ENCODE results near the gene USP32. TPM values are rescaled to one million over a fixed set of nuclear protein-coding genes. Genes with fewer than 3 reads are reported as not detected.

USP32 gene
- total RNA-seq, 1 experiment from 2014 or later = 31.0 TPM

DNA sequence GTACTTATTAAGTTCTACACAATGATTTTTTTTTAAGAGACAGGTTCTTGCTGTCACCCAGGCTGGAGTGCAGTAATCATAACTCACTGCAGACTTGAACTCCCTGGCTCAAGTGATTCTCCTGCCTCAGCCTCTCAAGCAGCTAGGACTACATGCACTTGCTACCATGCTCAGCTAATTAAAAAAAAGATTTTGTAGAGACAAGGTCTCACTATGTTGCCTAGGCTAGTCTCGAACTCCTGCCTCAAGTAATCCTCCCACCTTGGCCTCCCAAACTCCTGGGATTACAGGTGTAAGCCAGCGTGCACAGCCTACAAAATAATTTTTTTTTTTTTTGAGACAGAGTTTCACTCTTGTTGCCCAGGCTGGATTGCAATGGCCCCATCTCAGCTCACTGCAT is 22.2 kb downstream of the USP32 start:
- no peaks in the 10 kb centered on the region for H3K4me1 ChIP-seq
- DNase-seq = no peak
- H3K4me3 ChIP-seq = no peak overlapping the region
- H3K27me3 ChIP-seq = no peaks in the 10 kb centered on the region
- H3K9me3 ChIP-seq (replicated peaks) = no peaks in the 10 kb centered on the region
- H3K27ac ChIP-seq = no peak overlapping the region
- H3K36me3 ChIP-seq = peaks cover 3% of the 10 kb centered on the region

DNA sequence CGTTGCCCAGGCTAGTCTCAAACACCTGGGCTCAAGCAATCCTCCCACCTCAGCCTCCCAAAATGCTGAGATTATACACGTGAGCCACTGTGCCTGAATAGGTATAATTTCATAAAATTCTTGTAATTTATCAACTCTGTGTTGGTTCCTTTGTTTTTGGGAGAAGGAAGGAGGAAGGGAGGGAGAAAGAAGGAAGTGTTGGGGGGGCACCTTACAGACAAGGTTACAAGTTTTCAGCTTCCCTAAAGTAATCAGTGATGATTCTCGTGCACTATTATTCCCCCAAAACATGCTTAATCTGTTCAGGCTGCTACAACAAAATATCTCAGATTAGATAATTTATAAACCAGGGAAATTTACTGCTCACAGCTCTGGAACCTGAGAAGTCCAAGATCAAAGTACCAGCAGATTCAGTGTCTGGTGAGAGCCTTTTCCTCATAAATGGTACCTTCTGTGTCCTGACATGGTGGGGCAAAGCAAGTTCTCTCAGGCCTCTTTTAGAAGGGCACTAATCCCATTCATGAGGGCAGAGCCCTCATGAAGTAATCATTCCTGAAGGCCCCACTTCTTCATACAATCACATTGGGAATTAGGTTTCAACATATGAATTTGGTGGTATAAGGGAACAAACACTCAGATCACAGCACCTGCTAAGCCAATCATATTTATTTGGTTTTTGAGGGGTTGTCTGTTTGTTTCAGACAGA is 28.1 kb downstream of the USP32 start:
- DNase-seq = no peak
- H3K36me3 ChIP-seq = 0 out of 2 replicates have a peak, but pooled peaks cover 3% of the 10 kb centered on the region
- H3K4me3 ChIP-seq = no peak overlapping the region
- no peak overlapping the region for H3K27ac ChIP-seq
- H3K9me3 ChIP-seq (replicated peaks) = no peaks in the 10 kb centered on the region
- no peaks in the 10 kb centered on the region for H3K4me1 ChIP-seq
- no peaks in the 10 kb centered on the region for H3K27me3 ChIP-seq

DNA sequence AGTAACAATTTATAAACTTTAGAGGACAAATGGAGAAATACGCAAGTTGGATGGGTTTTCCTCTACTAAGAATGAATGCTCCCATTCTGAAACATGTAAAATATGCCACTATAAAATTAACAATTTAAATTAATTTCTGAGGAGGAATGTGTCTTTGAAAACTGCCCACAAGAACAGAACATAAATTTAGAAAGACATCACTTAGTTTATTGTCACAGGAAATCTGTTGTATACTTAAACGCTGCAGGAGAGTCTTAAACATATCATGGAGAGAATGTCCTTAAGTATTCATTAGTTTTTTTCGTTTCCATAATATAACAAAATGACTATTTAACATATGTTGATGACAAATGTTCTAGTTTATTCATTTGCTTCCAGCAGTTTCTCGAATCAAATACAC is 29.6 kb downstream of the USP32 start:
- Histone ChIP-seq H3K4me1 (no peaks in the 10 kb centered on the region), H3K27ac (no peak overlapping the region), H3K9me3 (replicated peaks) (no peaks in the 10 kb centered on the region), H3K4me3 (no peak overlapping the region), H3K27me3 (no peaks in the 10 kb centered on the region), H3K36me3 (0 out of 2 replicates have a peak, but pooled peaks cover 5% of the 10 kb centered on the region)
- DNase-seq = no peak

- H3K27ac ChIP-seq = no peak overlapping the region
- H3K36me3 ChIP-seq = 0 out of 2 replicates have a peak, but pooled peaks cover 5% of the 10 kb centered on the region
- DNase-seq = no peak
- H3K4me3 ChIP-seq = no peak overlapping the region
- no peaks in the 10 kb centered on the region for H3K27me3 ChIP-seq
- H3K4me1 ChIP-seq = no peaks in the 10 kb centered on the region
- H3K9me3 ChIP-seq (replicated peaks) = no peaks in the 10 kb centered on the region
Observed at GRCh38 chr17:60361889-60362288, 30.0 kb downstream of the USP32 start.

GRCh38 chr17:60359415-60359814 is 32.5 kb downstream of the USP32 start:
- DNase-seq = no peak
- Histone ChIP-seq H3K9me3 (replicated peaks) (no peaks in the 10 kb centered on the region), H3K4me1 (no peaks in the 10 kb centered on the region), H3K36me3 (0 out of 2 replicates have a peak, but pooled peaks cover 5% of the 10 kb centered on the region), H3K27ac (no peak overlapping the region), H3K27me3 (no peaks in the 10 kb centered on the region), H3K4me3 (no peak overlapping the region)

DNA sequence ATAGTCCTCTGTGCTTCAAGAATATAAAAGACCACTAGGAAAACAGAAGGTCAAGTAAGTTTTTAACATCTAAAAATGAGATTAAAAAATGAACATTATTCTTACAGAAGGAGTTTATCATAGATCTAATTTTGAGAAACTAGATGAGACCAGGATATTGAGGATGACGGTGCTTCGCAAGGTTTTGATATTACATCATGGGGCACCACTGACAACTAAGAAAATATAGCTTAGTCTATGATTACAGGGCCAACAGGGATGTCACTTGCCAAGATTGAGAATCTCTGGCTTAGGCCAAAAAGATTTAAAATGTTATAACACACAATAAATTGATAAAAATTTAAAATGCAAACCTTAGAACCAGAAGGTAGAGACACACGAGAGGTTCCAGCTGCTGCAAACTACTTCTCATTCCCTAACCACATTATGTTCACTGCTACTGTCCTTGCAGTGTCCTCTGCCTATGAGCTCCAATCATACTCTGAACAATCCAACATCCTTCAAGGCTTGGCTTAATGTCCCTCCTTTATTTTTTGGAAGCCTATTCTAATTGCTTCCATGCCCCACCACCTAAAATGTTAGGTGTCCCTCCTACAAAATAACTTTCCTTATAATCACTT is 33.2 kb downstream of the USP32 start:
- Histone ChIP-seq H3K27me3 (no peaks in the 10 kb centered on the region), H3K27ac (no peak overlapping the region), H3K36me3 (0 out of 2 replicates have a peak, but pooled peaks cover 5% of the 10 kb centered on the region), H3K4me3 (no peak overlapping the region), H3K4me1 (no peaks in the 10 kb centered on the region), H3K9me3 (replicated peaks) (no peaks in the 10 kb centered on the region)
- no peak for DNase-seq

DNA sequence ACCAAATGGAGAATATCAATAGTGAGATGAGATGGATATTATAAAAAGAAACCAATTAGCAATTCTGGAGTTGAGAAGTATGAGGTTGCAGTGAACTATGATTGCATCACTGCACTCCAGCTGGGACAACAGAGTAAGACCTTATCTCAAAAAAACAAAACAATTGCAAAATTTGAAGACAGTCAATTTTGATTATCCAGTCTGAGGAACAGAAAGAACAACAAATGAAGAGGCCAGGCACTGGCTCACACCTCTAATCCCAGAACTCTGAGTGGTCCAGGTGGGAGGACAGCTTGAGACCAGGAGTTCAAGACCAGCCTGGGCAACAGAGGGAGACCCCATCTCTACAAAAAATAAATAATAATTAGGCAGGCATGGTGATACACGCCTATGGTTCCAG is 35.0 kb downstream of the USP32 start:
- H3K36me3 ChIP-seq = 0 out of 2 replicates have a peak, but pooled peaks cover 5% of the 10 kb centered on the region
- H3K27ac ChIP-seq = no peak overlapping the region
- no peak overlapping the region for H3K4me3 ChIP-seq
- no peaks in the 10 kb centered on the region for H3K4me1 ChIP-seq
- DNase-seq = no peak
- no peaks in the 10 kb centered on the region for H3K27me3 ChIP-seq
- H3K9me3 ChIP-seq (replicated peaks) = no peaks in the 10 kb centered on the region

GRCh38 chr17:60355663-60356594 is 36.0 kb downstream of the USP32 start:
- Histone ChIP-seq H3K9me3 (replicated peaks) (no peaks in the 10 kb centered on the region), H3K4me3 (no peak overlapping the region)

DNA sequence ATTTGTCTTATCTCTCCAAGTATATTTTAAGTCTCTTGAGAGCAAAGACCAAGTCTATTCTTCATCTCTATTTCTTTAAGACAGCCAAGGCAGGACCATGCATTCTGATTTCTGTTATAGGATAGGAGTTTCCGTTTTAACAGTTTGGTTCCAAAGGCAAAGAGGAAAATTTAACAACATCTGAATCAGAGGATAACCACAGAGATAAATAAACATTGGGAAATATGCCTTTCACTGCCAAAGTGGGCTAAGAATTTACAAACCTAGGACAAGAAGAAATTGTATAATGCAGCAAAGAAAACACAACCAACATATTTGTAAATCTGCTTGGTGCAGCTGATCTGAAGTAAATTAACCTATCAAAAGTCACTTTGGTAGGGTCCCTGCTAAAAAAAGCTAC is 37.7 kb downstream of the USP32 start:
- no peaks in the 10 kb centered on the region for H3K27me3 ChIP-seq
- no peak overlapping the region for H3K27ac ChIP-seq
- H3K9me3 ChIP-seq (replicated peaks) = no peaks in the 10 kb centered on the region
- no peaks in the 10 kb centered on the region for H3K4me1 ChIP-seq
- no peak overlapping the region for H3K4me3 ChIP-seq
- 0 out of 2 replicates have a peak, but pooled peaks cover 5% of the 10 kb centered on the region for H3K36me3 ChIP-seq
- DNase-seq = no peak

More at GRCh38 chr17:60355663-60356594, 36.0 kb downstream of the USP32 start:
- Histone ChIP-seq H3K27ac (no peak overlapping the region), H3K27me3 (no peaks in the 10 kb centered on the region), H3K4me1 (no peaks in the 10 kb centered on the region), H3K36me3 (0 out of 2 replicates have a peak, but pooled peaks cover 5% of the 10 kb centered on the region)
- DNase-seq = no peak

DNA sequence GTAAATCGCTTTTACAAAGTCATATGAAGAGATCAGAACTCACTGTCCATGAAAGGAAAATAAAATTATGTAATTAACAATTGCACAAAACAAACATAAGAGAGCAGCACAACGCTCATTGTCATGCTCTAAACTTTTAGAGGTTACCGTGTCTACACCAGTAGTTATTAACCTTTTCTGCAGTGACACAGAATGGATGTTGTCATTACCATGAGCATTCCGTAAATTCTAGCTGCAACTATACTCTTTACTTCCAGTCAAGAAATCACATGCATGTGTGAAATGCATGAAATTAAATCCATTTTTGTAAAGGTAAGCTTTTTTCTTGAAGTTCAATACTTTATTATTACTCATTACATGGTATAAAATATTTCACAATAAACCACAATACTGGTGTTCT is 38.2 kb downstream of the USP32 start:
- H3K4me1 ChIP-seq = no peaks in the 10 kb centered on the region
- no peak overlapping the region for H3K4me3 ChIP-seq
- 0 out of 2 replicates have a peak, but pooled peaks cover 2% of the 10 kb centered on the region for H3K36me3 ChIP-seq
- no peaks in the 10 kb centered on the region for H3K27me3 ChIP-seq
- DNase-seq = no peak
- H3K9me3 ChIP-seq (replicated peaks) = no peaks in the 10 kb centered on the region
- no peak overlapping the region for H3K27ac ChIP-seq

GRCh38 chr17:60352569-60352968 is 39.4 kb downstream of the USP32 start:
- Histone ChIP-seq H3K27me3 (no peaks in the 10 kb centered on the region), H3K4me3 (no peak overlapping the region)
- no peak for DNase-seq

GRCh38 chr17:60352071-60352470 is 39.9 kb downstream of the USP32 start:
- no peaks in the 10 kb centered on the region for H3K36me3 ChIP-seq
- H3K27ac ChIP-seq = no peak overlapping the region
- H3K9me3 ChIP-seq (replicated peaks) = no peaks in the 10 kb centered on the region
- no peaks in the 10 kb centered on the region for H3K4me1 ChIP-seq
- no peak for DNase-seq
- no peak overlapping the region for H3K4me3 ChIP-seq
- no peaks in the 10 kb centered on the region for H3K27me3 ChIP-seq

More at GRCh38 chr17:60352569-60352968, 39.4 kb downstream of the USP32 start:
- 0 out of 2 replicates have a peak, but pooled peaks cover 2% of the 10 kb centered on the region for H3K36me3 ChIP-seq
- no peaks in the 10 kb centered on the region for H3K9me3 ChIP-seq (replicated peaks)
- no peak overlapping the region for H3K27ac ChIP-seq
- H3K4me1 ChIP-seq = no peaks in the 10 kb centered on the region

DNA sequence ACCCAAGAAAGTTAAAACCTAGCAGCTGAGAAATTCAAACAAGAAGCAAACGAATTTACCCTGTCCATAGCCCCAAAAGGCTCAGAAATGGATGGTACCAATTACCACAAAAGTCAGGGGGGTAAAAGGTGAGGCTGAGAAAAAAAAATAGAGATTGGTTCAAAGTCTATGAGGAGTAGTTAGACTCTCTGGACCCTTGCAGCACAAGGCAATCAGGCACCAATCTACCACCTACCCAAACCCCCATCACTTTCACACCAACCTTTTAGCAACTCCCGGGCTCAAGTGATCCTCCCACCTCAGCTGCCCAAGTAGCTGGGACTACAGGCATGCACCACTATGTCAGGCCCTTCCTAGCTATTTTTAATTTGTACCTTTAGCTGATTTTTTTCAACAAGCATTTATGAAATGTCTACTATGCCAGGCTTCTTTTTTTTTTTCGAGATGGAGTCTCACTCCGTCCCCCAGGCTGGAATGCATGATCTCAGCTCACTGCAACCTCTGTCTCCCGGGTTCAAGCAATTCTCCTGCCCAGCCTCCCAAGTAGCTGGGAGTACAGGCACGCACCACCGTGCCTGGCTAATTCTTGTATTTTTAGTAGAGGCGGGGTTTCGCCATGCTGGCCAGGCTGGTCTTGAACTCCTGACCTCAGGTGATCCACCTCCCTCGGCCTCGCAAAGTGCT is 40.8 kb downstream of the USP32 start:
- Histone ChIP-seq H3K27ac (no peak overlapping the region), H3K27me3 (no peaks in the 10 kb centered on the region)
- no peak for DNase-seq

DNA sequence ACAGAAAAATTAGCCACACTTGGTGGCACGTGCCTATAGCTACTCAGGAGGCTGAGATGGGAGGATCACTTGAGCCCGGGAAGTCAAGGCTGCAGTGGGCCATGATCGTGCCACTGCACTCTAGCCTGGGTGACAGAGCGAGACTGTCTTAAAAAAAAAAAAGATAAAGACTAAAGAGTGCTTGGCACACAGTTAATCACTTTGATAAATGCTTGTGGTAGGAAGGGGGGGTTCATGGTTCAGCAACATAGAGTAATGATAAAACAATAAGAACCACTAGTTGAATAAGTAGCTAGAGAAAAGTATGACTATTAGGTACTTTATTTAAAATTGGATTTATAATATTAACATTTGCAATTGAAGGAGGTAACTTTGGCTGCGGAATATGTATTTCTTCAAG is 43.3 kb downstream of the USP32 start:
- H3K4me1 ChIP-seq = no peaks in the 10 kb centered on the region
- peaks cover 8% of the 10 kb centered on the region for H3K36me3 ChIP-seq
- H3K27ac ChIP-seq = no peak overlapping the region
- H3K4me3 ChIP-seq = no peak overlapping the region
- H3K9me3 ChIP-seq (replicated peaks) = no peaks in the 10 kb centered on the region
- DNase-seq = no peak
- no peaks in the 10 kb centered on the region for H3K27me3 ChIP-seq

More for the DNA sequence above, 40.8 kb downstream of the USP32 start:
- Histone ChIP-seq H3K4me3 (no peak overlapping the region), H3K36me3 (no peaks in the 10 kb centered on the region), H3K4me1 (no peaks in the 10 kb centered on the region), H3K9me3 (replicated peaks) (no peaks in the 10 kb centered on the region)

Measured in SJCRH30 (cell line).